HCT116 (cell line): Measurements from ENCODE around the gene PARP9. TPM values are rescaled to one million over a fixed set of nuclear protein-coding genes. Genes with fewer than 3 reads are reported as not detected.

Experiments
- ATAC-seq: fragments of 200-7000 bp; cut with Tn5 transposase; 2 replicates; pipeline ENCODE4 v1.9.1; 2020; ENCODE audit warnings: mild to moderate bottlenecking, moderate library complexity
- BruUV-seq: library from RNA; stranded (reverse); fragments of 400-500 nt; replicated peaks from 2 replicates; lab custom pipeline; 2021; lab: Mats Ljungman, UMichigan
- CTCF ChIA-PET: fragments of 300-600 bp; sonication (Branson Sonifier 250); formaldehyde crosslinking; loops from one replicate; lab custom pipeline; 2021; ENCODE audit warnings: antibody characterized with exemption; lab: Charles Lee
- POLR2A ChIA-PET: fragments of 300-600, 350-600 bp; sonication (Branson Sonifier 250); formaldehyde crosslinking; loops from one replicate; lab custom pipeline; 2021; ENCODE audit warnings: antibody characterized with exemption; lab: Charles Lee
- RAD21 ChIA-PET, 2 experiments: fragments of 300-600 bp; sonication (Branson Sonifier 250); formaldehyde crosslinking; loops; one replicate each; lab custom pipeline; 2023; ENCODE audit warnings: low total read pairs in 2 of 2; ENCODE audit not compliant: uncharacterized antibody in 2 of 2, unreplicated experiment in 2 of 2, low non-redundant PET in 1 of 2; lab: Charles Lee
- DNase-seq: peaks from one replicate; pipeline ENCODE4 v3.0.0-alpha.2; 2010; ENCODE audit warnings: low read depth, low spot score
- H2AFZ ChIP-seq: fragments of 200-600 bp; shearing (Covaris generic), sonication (generic); 2 replicates; pipeline ENCODE4 v1.6.1; 2017; ENCODE audit warnings: low read depth, mixed run types, mixed read lengths, antibody characterized with exemption, low read length; ENCODE audit not compliant: poor library complexity, severe bottlenecking
- H3K27ac ChIP-seq: 2 replicates; pipeline ENCODE4 v1.5.1; 2012; ENCODE audit warnings: low read depth, low read length
- H3K27me3 ChIP-seq: fragments of 200-600 bp; sonication (generic); 2 replicates; pipeline ENCODE4 v1.6.1; 2016; ENCODE audit warnings: mixed run types, low read length, mixed read lengths; ENCODE audit not compliant: insufficient read depth
- H3K36me3 ChIP-seq, 2 experiments: fragments of 200-500 bp in 1 of 2; fragments of 200-600 bp in 1 of 2; sonication (Bioruptor generic) in 1 of 2; sonication (generic) in 1 of 2; 2 replicates each; pipeline versions ENCODE4 v1.5.1 to v1.6.1; 2014 to 2016; ENCODE audit warnings: low read length in 2 of 2, inconsistent platforms in 1 of 2, mixed read lengths in 1 of 2, mixed run types in 1 of 2; ENCODE audit not compliant: insufficient read depth in 2 of 2, control insufficient read depth in 1 of 2
- H3K4me1 ChIP-seq, 2 experiments: fragments of 200-600 bp in 1 of 2; sonication (generic) in 1 of 2; 2 replicates each; pipeline versions ENCODE4 v1.5.1 to v1.6.1; 2012 to 2017; ENCODE audit warnings: low read length in 2 of 2, inconsistent platforms in 1 of 2, mild to moderate bottlenecking in 1 of 2, mixed read lengths in 1 of 2, mixed run types in 1 of 2, moderate library complexity in 1 of 2; ENCODE audit not compliant: insufficient read depth in 2 of 2, control insufficient read depth in 1 of 2
- H3K4me2 ChIP-seq: fragments of 200-600 bp; sonication (generic); 2 replicates; pipeline ENCODE4 v1.6.1; 2017; ENCODE audit warnings: mixed run types, low read length, mixed read lengths
- H3K4me3 ChIP-seq, 2 experiments: fragments of 200-600 bp in 1 of 2; sonication (generic) in 1 of 2; replicated peaks in 1 of 2; 2 replicates each; pipeline ENCODE4 v1.5.1; 2011 to 2016; ENCODE audit warnings: low read length in 2 of 2, control low read depth in 1 of 2, low read depth in 1 of 2, mild to moderate bottlenecking in 1 of 2, mixed read lengths in 1 of 2, mixed run types in 1 of 2
- H3K79me2 ChIP-seq: fragments of 200-600 bp; sonication (generic); 2 replicates; pipeline ENCODE4 v1.6.1; 2017; ENCODE audit warnings: mild to moderate bottlenecking, mixed run types, low read length, moderate library complexity, mixed read lengths; ENCODE audit not compliant: insufficient read depth
- H3K9ac ChIP-seq: fragments of 200-600 bp; sonication (generic); 2 replicates; pipeline ENCODE4 v1.6.1; 2016; ENCODE audit warnings: low read length, mixed read lengths
- H3K9me2 ChIP-seq: fragments of 200-600 bp; sonication (generic), shearing (Covaris generic); 2 replicates; pipeline ENCODE4 v1.6.1; 2017; ENCODE audit warnings: mixed run types, mild to moderate bottlenecking, moderate library complexity; ENCODE audit not compliant: insufficient read depth
- H3K9me3 ChIP-seq, 2 experiments: fragments of 200-500 bp in 1 of 2; fragments of 200-600 bp in 1 of 2; sonication (Bioruptor generic) in 1 of 2; sonication (generic) in 1 of 2; 2 replicates each; pipeline ENCODE4 v1.6.1; 2014 to 2017; ENCODE audit warnings: low read length in 2 of 2, mixed read lengths in 2 of 2, inconsistent platforms in 1 of 2, low read depth in 1 of 2, mild to moderate bottlenecking in 1 of 2, mixed run types in 1 of 2, moderate library complexity in 1 of 2; ENCODE audit not compliant: control insufficient read depth in 1 of 2, insufficient read depth in 1 of 2
- H4K20me1 ChIP-seq: fragments of 200-600 bp; sonication (generic), shearing (Covaris generic); 2 replicates; pipeline ENCODE4 v1.6.1; 2017; ENCODE audit warnings: mixed run types, mild to moderate bottlenecking, moderate library complexity; ENCODE audit not compliant: insufficient read depth
- CEBPB ChIP-seq: IDR thresholded peaks from 2 replicates; pipeline ENCODE4 v1.6.1; 2012; ENCODE audit warnings: low read depth
- EZH2 ChIP-seq: fragments of 200-600 bp; sonication (generic); IDR thresholded peaks from 2 replicates; pipeline ENCODE4 v1.6.1; 2017; ENCODE audit warnings: antibody characterized with exemption, mixed run types
- EZH2phosphoT487 ChIP-seq: fragments of 200-600 bp; IDR thresholded peaks from 2 replicates; pipeline ENCODE4 v1.6.1; 2018; ENCODE audit warnings: antibody characterized with exemption, borderline replicate concordance
- JUND ChIP-seq: IDR thresholded peaks from 2 replicates; pipeline ENCODE4 v1.6.1; 2012
- POLR2AphosphoS5 ChIP-seq: IDR thresholded peaks from 2 replicates; pipeline ENCODE4 v1.6.1; 2011; ENCODE audit warnings: mild to moderate bottlenecking, low read depth, low read length, moderate library complexity
- RAD21 ChIP-seq: IDR thresholded peaks from 2 replicates; pipeline ENCODE4 v1.6.1; 2012; ENCODE audit warnings: low read depth, mild to moderate bottlenecking
- SIN3A ChIP-seq: IDR thresholded peaks from 2 replicates; pipeline ENCODE4 v1.6.1; 2012; ENCODE audit warnings: low read depth
- SP1 ChIP-seq: IDR thresholded peaks from 2 replicates; pipeline ENCODE4 v1.6.1; 2012; ENCODE audit warnings: low read depth
- TCF7L2 ChIP-seq: IDR thresholded peaks from 2 replicates; pipeline ENCODE4 v1.7.0; 2011; ENCODE audit warnings: borderline replicate concordance, inconsistent platforms; ENCODE audit not compliant: insufficient read depth, insufficient read length; ENCODE audit errors: extremely low read depth
- YY1 ChIP-seq: IDR thresholded peaks from 2 replicates; pipeline ENCODE4 v1.6.1; 2011; ENCODE audit warnings: low read length, low read depth, moderate library complexity, mild to moderate bottlenecking; ENCODE audit not compliant: insufficient replicate concordance; ENCODE audit errors: extremely low read depth
- ZFX ChIP-seq: fragments of 450-650 bp; IDR thresholded peaks from 2 replicates; pipeline ENCODE4 v1.6.1; 2017
- ZNF274 ChIP-seq: fragments of 200-500 bp; sonication (Bioruptor generic); IDR thresholded peaks from 2 replicates; pipeline ENCODE4 v1.6.1; 2014; ENCODE audit warnings: mild to moderate bottlenecking, low read depth, low read length, inconsistent platforms
- intact Hi-C: fragments of 100-400 bp; cut with micrococcal nuclease; formaldehyde crosslinking; loops from 2 replicates; pipeline ENCODE4 v1.10.0; 2022
- total RNA-seq: library from RNA; stranded (reverse); gene quantifications from one replicate; pipeline ENCODE4 v1.2.1, GENCODE V29; 2021; ENCODE audit not compliant: unreplicated experiment
- TF ChIP-seq, protein P1 (sequence below), 3 experiments: fragments of 200-600 bp in 1 of 3; sonication (generic) in 1 of 3; IDR thresholded peaks in 2 of 3; conservative IDR thresholded peaks in 1 of 3; 2 replicates each; pipeline ENCODE4 v1.5.1; 2012 to 2017; ENCODE audit warnings: low read depth in 2 of 3, low read length in 2 of 3, antibody characterized with exemption in 1 of 3, borderline replicate concordance in 1 of 3, control low read depth in 1 of 3, mild to moderate bottlenecking in 1 of 3, mixed read lengths in 1 of 3, mixed run types in 1 of 3, moderate library complexity in 1 of 3; ENCODE audit not compliant: insufficient read depth in 1 of 3
- TF ChIP-seq, protein P2 (sequence below): IDR thresholded peaks from 2 replicates; pipeline ENCODE4 v1.6.1; 2011; ENCODE audit warnings: mild to moderate bottlenecking, low read length, moderate library complexity; ENCODE audit not compliant: insufficient replicate concordance; ENCODE audit errors: extremely low read depth
- TF ChIP-seq, protein P3 (sequence below): IDR thresholded peaks from 2 replicates; pipeline ENCODE4 v1.6.1; 2012
- TF ChIP-seq, protein P4 (sequence below): IDR thresholded peaks from 2 replicates; pipeline ENCODE4 v1.6.1; 2012; ENCODE audit warnings: low read depth

The PARP9 gene
- total RNA-seq, 1 experiment from 2014 or later, result 9.5 TPM

DNA sequence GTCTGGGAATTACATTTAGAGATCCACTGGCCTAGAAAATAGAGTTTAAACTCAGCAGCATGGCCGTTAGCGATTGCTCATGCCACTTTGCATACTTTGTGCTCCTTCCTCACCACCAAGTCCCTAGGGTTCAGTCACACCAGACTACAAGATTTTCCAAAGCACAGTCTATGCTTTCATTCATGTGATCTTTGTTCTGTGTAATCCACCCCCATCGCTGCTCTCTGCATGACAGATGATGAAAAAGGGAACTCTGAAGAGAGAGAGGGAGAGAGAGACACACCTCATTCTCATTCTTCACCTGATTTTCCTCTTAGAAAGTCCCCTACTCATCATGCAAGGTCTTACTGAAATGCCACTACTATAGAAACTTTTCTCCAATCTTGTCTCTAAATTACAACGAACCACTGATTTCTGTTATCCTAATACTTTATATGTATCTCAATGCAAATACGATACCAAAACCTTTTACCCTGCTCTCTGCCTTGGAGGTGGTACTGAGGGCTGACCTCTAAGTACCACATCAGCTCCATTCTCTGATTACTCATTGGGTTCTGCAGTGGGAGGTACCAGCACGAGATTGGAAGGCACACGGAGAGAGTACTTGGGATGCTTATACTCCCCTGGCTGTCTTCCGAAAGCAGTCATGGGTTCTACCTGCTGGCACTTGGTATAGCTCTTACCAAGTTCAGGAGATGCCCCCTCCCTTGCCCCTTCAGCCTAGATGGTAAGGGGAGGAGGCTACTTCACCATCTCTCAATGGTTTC lies 12.3 kb upstream of the PARP9 start:
- Histone ChIP-seq H3K79me2 (no peaks in the 10 kb centered on the region), H2AFZ (no peak overlapping the region), H3K9me3 (peaks cover 3 to 6% of the 10 kb centered on the region in 2 experiments; a peak in 2 of 4 replicates), H3K9ac (no peak overlapping the region), H3K4me2 (no peak overlapping the region), H3K4me3 (no peak overlapping the region), H3K27me3 (no peaks in the 10 kb centered on the region), H3K4me1 (peaks cover 16 to 19% of the 10 kb centered on the region in 2 experiments), H3K9me2 (no peaks in the 10 kb centered on the region), H3K36me3 (peaks cover 0 to 4% of the 10 kb centered on the region in 2 experiments; a peak in 1 of 4 replicates), H4K20me1 (no peaks in the 10 kb centered on the region), H3K27ac (no peak overlapping the region)
- no peak for TF ChIP-seq ZFX
- TF ChIP-seq EZH2phosphoT487, result no peak
- TF ChIP-seq, protein P1, sequence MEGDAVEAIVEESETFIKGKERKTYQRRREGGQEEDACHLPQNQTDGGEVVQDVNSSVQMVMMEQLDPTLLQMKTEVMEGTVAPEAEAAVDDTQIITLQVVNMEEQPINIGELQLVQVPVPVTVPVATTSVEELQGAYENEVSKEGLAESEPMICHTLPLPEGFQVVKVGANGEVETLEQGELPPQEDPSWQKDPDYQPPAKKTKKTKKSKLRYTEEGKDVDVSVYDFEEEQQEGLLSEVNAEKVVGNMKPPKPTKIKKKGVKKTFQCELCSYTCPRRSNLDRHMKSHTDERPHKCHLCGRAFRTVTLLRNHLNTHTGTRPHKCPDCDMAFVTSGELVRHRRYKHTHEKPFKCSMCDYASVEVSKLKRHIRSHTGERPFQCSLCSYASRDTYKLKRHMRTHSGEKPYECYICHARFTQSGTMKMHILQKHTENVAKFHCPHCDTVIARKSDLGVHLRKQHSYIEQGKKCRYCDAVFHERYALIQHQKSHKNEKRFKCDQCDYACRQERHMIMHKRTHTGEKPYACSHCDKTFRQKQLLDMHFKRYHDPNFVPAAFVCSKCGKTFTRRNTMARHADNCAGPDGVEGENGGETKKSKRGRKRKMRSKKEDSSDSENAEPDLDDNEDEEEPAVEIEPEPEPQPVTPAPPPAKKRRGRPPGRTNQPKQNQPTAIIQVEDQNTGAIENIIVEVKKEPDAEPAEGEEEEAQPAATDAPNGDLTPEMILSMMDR (IDR thresholded peaks at IDR 0.05 in 2 of 3, conservative IDR thresholded peaks at IDR 0.05 in 1 of 3; ENCODE audit: borderline replicate concordance in 1 of 3, insufficient read depth in 1 of 3, low read depth in 2 of 3, low read length in 2 of 3), result no peak
- no peak for TF ChIP-seq POLR2AphosphoS5
- TF ChIP-seq, protein P2, sequence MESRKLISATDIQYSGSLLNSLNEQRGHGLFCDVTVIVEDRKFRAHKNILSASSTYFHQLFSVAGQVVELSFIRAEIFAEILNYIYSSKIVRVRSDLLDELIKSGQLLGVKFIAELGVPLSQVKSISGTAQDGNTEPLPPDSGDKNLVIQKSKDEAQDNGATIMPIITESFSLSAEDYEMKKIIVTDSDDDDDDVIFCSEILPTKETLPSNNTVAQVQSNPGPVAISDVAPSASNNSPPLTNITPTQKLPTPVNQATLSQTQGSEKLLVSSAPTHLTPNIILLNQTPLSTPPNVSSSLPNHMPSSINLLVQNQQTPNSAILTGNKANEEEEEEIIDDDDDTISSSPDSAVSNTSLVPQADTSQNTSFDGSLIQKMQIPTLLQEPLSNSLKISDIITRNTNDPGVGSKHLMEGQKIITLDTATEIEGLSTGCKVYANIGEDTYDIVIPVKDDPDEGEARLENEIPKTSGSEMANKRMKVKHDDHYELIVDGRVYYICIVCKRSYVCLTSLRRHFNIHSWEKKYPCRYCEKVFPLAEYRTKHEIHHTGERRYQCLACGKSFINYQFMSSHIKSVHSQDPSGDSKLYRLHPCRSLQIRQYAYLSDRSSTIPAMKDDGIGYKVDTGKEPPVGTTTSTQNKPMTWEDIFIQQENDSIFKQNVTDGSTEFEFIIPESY, result no peak
- TF ChIP-seq ZNF274, result no peak
- TF ChIP-seq CEBPB, result no peak
- TF ChIP-seq EZH2, result no peak
- TF ChIP-seq, protein P3, sequence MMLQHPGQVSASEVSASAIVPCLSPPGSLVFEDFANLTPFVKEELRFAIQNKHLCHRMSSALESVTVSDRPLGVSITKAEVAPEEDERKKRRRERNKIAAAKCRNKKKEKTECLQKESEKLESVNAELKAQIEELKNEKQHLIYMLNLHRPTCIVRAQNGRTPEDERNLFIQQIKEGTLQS, result no peak
- TF ChIP-seq, protein P4, sequence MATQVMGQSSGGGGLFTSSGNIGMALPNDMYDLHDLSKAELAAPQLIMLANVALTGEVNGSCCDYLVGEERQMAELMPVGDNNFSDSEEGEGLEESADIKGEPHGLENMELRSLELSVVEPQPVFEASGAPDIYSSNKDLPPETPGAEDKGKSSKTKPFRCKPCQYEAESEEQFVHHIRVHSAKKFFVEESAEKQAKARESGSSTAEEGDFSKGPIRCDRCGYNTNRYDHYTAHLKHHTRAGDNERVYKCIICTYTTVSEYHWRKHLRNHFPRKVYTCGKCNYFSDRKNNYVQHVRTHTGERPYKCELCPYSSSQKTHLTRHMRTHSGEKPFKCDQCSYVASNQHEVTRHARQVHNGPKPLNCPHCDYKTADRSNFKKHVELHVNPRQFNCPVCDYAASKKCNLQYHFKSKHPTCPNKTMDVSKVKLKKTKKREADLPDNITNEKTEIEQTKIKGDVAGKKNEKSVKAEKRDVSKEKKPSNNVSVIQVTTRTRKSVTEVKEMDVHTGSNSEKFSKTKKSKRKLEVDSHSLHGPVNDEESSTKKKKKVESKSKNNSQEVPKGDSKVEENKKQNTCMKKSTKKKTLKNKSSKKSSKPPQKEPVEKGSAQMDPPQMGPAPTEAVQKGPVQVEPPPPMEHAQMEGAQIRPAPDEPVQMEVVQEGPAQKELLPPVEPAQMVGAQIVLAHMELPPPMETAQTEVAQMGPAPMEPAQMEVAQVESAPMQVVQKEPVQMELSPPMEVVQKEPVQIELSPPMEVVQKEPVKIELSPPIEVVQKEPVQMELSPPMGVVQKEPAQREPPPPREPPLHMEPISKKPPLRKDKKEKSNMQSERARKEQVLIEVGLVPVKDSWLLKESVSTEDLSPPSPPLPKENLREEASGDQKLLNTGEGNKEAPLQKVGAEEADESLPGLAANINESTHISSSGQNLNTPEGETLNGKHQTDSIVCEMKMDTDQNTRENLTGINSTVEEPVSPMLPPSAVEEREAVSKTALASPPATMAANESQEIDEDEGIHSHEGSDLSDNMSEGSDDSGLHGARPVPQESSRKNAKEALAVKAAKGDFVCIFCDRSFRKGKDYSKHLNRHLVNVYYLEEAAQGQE, result no peak
- TF ChIP-seq SIN3A, result no peak
- no peak for TF ChIP-seq YY1
- TF ChIP-seq SP1, result no peak
- TF ChIP-seq RAD21, result no peak
- TF ChIP-seq JUND, result no peak
- TF ChIP-seq TCF7L2, result no peak
- intact Hi-C loops, result no loop called here
- BruUV-seq, result no TSS peak
- CTCF ChIA-PET, result no interaction called here
- POLR2A ChIA-PET, result no interaction called here
- RAD21 ChIA-PET, result no interaction called here
- DNase-seq (no peak), ATAC-seq (no peak)
